Smooth muscle cell (in vitro differentiated cells): Measurements from ENCODE around the gene ZBTB48. TPM values are rescaled to one million over a fixed set of nuclear protein-coding genes. Genes with fewer than 3 reads are reported as not detected.

Experiments used
- DNase-seq: peaks from one replicate; lab custom pipeline; 2025; ENCODE audit not compliant: unreplicated experiment; lab: John Stamatoyannopoulos, UW
- H2AFZ ChIP-seq: fragments of 200-600 bp; sonication (generic); 2 replicates; pipeline ENCODE4 v1.6.0; 2016; ENCODE audit warnings: antibody characterized with exemption, low read depth, mild to moderate bottlenecking
- H3F3A ChIP-seq: fragments of 200-600 bp; sonication (generic); 2 replicates; pipeline ENCODE4 v1.6.0; 2017; ENCODE audit warnings: antibody characterized with exemption, low read depth
- H3K27ac ChIP-seq: fragments of 200-600 bp; sonication (generic); 2 replicates; pipeline ENCODE4 v1.5.1; 2016; ENCODE audit warnings: low read depth, mild to moderate bottlenecking
- H3K27me3 ChIP-seq: fragments of 200-600 bp; sonication (generic); 2 replicates; pipeline ENCODE4 v1.6.1; 2016; ENCODE audit warnings: low read depth, mild to moderate bottlenecking
- H3K36me3 ChIP-seq: fragments of 200-600 bp; sonication (generic); 2 replicates; pipeline ENCODE4 v1.5.1; 2016; ENCODE audit warnings: low read depth
- H3K4me1 ChIP-seq: fragments of 200-600 bp; sonication (generic); 2 replicates; pipeline ENCODE4 v1.5.1; 2016; ENCODE audit warnings: low read depth
- H3K4me2 ChIP-seq: fragments of 200-600 bp; sonication (generic); 2 replicates; pipeline ENCODE4 v1.6.0; 2016; ENCODE audit warnings: mild to moderate bottlenecking
- H3K4me3 ChIP-seq: fragments of 200-600 bp; sonication (generic); 2 replicates; pipeline ENCODE4 v1.5.1; 2016; ENCODE audit warnings: mild to moderate bottlenecking
- H3K79me2 ChIP-seq: fragments of 200-600 bp; sonication (generic); 2 replicates; pipeline ENCODE4 v1.6.0; 2016; ENCODE audit warnings: low read depth, mild to moderate bottlenecking
- H3K9ac ChIP-seq: fragments of 200-600 bp; sonication (generic); 2 replicates; pipeline ENCODE4 v1.6.0; 2016; ENCODE audit warnings: low read depth
- H3K9me3 ChIP-seq: fragments of 200-600 bp; sonication (generic); replicated peaks from 2 replicates; pipeline ENCODE4 v1.5.1; 2016; ENCODE audit warnings: low read depth
- H4K20me1 ChIP-seq: fragments of 200-600 bp; sonication (generic); 2 replicates; pipeline ENCODE4 v1.6.0; 2016; ENCODE audit warnings: low read depth
- CTCF ChIP-seq: fragments of 200-600 bp; sonication (generic); IDR thresholded peaks from 2 replicates; pipeline ENCODE4 v1.5.1; 2017; ENCODE audit warnings: borderline replicate concordance, mild to moderate bottlenecking, antibody characterized with exemption; ENCODE audit not compliant: insufficient read depth, poor library complexity, severe bottlenecking
- WGBS: methylation state at CpG from one replicate; pipeline ENCODE4 v1.1.7; 2016; ENCODE audit warnings: low lambda C conversion rate; 5-methylcytosine and 5-hydroxymethylcytosine counted together
- polyA plus RNA-seq: library from polyadenylated mRNA; unstranded; fragments of >200 nt; fragmentation: Nextera tagmentation; extraction: Ambion mirVana; gene quantifications from 2 replicates; pipeline ENCODE4 v1.2.1, GENCODE V29; 2016
- total RNA-seq: library from RNA; depleted of rRNA; stranded (reverse); fragments of >200 nt; gene quantifications from 2 replicates; pipeline ENCODE4 v1.2.3, GENCODE V29; 2014

Gene ZBTB48
- total and polyA plus RNA-seq, 2 experiments from 2014 or later = 9.7 to 16.3 TPM

DNA sequence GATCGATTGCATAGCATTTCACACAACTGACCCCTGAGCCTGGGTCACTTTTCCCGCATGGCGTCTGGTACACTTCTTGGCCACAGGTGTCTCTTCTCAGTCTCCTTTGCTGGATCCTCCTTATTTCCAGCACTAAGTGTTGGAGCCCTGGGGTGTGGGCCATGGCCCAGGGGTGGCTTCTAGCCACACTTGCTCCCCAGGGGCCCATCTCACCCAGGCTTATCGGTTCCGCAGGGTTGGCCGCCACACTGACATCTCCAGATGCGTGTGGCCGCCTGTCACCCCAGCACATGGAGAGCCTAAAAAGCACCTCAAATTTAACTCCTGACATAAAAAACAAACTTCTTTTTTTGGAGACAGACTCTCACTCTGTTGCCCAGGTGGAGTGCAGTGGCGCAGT is 47.2 kb downstream of the ZBTB48 start:
- Histone ChIP-seq H2AFZ (no peak overlapping the region), H3F3A (peaks cover 11% of the 10 kb centered on the region), H3K4me3 (no peak overlapping the region), H3K27ac (no peak overlapping the region), H3K4me2 (no peak overlapping the region), H3K79me2 (peaks cover 33% of the 10 kb centered on the region), H3K9me3 (no peaks in the 10 kb centered on the region), H3K9ac (no peak overlapping the region), H3K36me3 (no peaks in the 10 kb centered on the region), H3K27me3 (no peaks in the 10 kb centered on the region), H3K4me1 (peaks cover 8% of the 10 kb centered on the region), H4K20me1 (peaks cover 43% of the 10 kb centered on the region)
- 98% methylated on average over 9 of the region's 9 CpGs for WGBS
- DNase-seq = no peak
- no peak for TF ChIP-seq CTCF

GRCh38 chr1:6627841-6628545 is 48.2 kb downstream of the ZBTB48 start:
- Histone ChIP-seq H3K79me2 (peaks cover 33% of the 10 kb centered on the region), H3K9me3 (no peaks in the 10 kb centered on the region), H3K4me3 (no peak overlapping the region), H3K4me1 (peaks cover 8% of the 10 kb centered on the region), H3K27me3 (no peaks in the 10 kb centered on the region), H2AFZ (no peak overlapping the region), H3K9ac (no peak overlapping the region), H3F3A (peaks cover 11% of the 10 kb centered on the region), H3K4me2 (no peak overlapping the region), H4K20me1 (peaks cover 33% of the 10 kb centered on the region), H3K27ac (no peak overlapping the region), H3K36me3 (no peaks in the 10 kb centered on the region)
- 91% methylated on average over 21 of the region's 21 CpGs for WGBS
- TF ChIP-seq CTCF = no peak
- no peak for DNase-seq

- Histone ChIP-seq H3F3A (peaks cover 8% of the 10 kb centered on the region), H3K9ac (no peak overlapping the region), H3K4me2 (no peak overlapping the region), H3K9me3 (no peaks in the 10 kb centered on the region), H4K20me1 (peaks cover 24% of the 10 kb centered on the region), H3K36me3 (no peaks in the 10 kb centered on the region), H3K79me2 (peaks cover 33% of the 10 kb centered on the region), H3K4me1 (peaks cover 8% of the 10 kb centered on the region), H2AFZ (no peak overlapping the region), H3K27me3 (no peaks in the 10 kb centered on the region), H3K27ac (no peak overlapping the region), H3K4me3 (no peak overlapping the region)
- no peak for TF ChIP-seq CTCF
- WGBS = 89% methylated on average over 8 of the region's 12 CpGs
- DNase-seq = no peak
Observed at GRCh38 chr1:6628971-6629479, 49.2 kb downstream of the ZBTB48 start.

- Histone ChIP-seq H4K20me1 (peaks cover 24% of the 10 kb centered on the region), H3K9me3 (no peaks in the 10 kb centered on the region), H3K4me1 (peaks cover 8% of the 10 kb centered on the region), H3K79me2 (peaks cover 33% of the 10 kb centered on the region), H3K4me2 (no peak overlapping the region), H3F3A (no peaks in the 10 kb centered on the region), H3K27ac (no peak overlapping the region), H2AFZ (no peak overlapping the region), H3K27me3 (no peaks in the 10 kb centered on the region), H3K9ac (no peak overlapping the region), H3K36me3 (no peaks in the 10 kb centered on the region), H3K4me3 (no peak overlapping the region)
- DNase-seq = no peak
- WGBS = 98% methylated on average over 8 of the region's 8 CpGs
- no peak for TF ChIP-seq CTCF
Observed at GRCh38 chr1:6630027-6630426, 50.2 kb downstream of the ZBTB48 start.
